ENCODE data around the gene PLXNA2.

The PLXNA2 gene

DNA sequence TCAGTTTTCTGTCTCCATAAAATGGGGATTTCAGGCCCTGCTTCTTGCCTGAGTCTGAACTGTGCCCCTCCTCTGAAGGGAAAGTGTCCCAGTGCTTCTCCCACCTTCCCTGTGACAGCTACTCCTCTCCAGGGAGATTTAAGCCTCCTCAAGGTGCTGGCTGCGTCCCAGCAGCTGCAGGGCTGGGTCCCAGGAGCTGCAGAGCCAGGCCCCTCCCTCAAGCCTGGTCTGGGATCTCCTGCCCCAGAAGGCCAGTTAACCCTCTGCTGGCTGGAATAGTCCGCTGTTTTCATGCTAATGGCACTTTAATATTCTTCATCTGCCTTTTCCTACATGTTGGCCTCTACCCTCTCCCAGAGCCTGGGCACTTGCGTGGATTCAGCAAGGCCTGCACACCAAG lies 99.0 kb downstream of the PLXNA2 start:
- no peaks in the 10 kb centered on the region for H3K36me3 Mint-ChIP-seq (ENCODE audit: low read depth)
- no peaks in the 10 kb centered on the region for H3K27me3 Mint-ChIP-seq (ENCODE audit: low read depth)
- H3K4me3 Mint-ChIP-seq: no peak overlapping the region
- H3K4me1 Mint-ChIP-seq (ENCODE audit: low read depth): no peaks in the 10 kb centered on the region
- no peaks in the 10 kb centered on the region for H3K9me3 Mint-ChIP-seq
- no peak overlapping the region for H3K27ac Mint-ChIP-seq

DNA sequence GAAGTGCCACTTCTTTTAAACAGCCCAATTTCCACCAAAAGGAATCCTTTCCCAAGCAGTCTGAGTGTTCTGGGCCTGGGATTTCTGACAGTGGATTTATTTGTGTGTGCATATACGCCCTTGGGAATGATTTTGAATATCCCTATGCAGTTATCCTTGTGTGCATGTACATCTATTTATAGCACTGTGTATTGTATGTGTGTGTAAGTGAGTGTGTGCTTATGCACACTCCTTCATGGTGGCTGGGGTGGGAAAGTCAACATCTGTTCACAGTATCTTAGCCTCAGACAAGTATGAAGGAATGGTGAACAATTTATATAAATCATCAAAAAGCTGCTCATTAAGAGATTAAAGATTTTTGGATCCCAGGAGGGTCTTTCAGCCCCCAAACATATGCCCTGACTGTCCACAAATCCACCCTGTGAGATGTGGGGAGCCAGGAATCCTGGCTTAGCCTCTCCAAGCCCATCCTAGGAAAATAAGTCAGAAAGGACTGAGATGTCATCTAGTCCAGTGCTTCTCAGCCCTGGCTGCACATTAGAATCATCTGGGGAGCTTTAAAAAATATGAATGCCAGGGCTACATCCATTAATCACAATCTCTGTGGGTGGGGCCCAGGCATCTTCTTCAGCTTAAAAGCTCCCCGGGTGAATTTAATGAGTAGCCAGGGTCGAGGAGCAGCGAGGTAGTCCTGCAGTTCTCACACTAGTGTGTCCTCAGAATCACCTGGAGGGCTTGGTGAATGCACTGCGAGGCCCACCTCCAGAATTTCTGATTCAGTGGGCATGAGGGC lies 101.4 kb downstream of the PLXNA2 start:
- no peaks in the 10 kb centered on the region for H3K36me3 Mint-ChIP-seq (ENCODE audit: low read depth)
- H3K9me3 Mint-ChIP-seq: no peaks in the 10 kb centered on the region
- no peak overlapping the region for H3K4me3 Mint-ChIP-seq
- no peaks in the 10 kb centered on the region for H3K4me1 Mint-ChIP-seq (ENCODE audit: low read depth)
- H3K27me3 Mint-ChIP-seq (ENCODE audit: low read depth): no peaks in the 10 kb centered on the region
- no peak overlapping the region for H3K27ac Mint-ChIP-seq

DNA sequence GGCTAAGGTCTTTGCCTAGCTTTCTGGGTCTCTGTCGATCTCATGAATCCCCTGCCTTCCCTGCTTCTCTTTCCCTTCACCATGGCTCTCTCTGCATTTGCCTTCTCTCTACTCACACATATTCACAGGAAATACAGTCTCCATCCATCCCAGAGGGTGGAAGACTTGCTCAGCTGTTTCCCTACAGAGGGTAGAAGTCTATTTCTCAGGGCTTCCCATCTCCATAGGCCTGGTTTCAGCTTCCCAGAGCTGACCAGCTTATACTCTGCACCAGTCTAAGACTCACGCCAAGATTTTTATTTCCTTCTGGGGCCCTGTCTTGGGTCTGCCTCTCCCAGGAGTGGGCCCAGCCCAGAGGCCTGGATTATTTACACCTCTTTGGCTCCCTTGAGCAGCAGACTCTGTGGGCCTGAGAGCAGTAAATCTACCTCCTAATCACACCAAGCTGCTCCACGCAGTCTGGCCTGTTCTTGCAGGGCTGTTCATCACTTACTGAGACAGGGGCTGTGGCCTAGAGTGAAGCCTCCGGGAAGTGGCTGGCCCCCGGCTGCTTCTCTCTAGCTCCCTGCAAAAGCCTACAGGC lies 102.5 kb downstream of the PLXNA2 start:
- Mint-ChIP-seq H3K4me3 (no peak overlapping the region), H3K9me3 (no peaks in the 10 kb centered on the region), H3K27me3 (ENCODE audit: low read depth) (no peaks in the 10 kb centered on the region)

DNA sequence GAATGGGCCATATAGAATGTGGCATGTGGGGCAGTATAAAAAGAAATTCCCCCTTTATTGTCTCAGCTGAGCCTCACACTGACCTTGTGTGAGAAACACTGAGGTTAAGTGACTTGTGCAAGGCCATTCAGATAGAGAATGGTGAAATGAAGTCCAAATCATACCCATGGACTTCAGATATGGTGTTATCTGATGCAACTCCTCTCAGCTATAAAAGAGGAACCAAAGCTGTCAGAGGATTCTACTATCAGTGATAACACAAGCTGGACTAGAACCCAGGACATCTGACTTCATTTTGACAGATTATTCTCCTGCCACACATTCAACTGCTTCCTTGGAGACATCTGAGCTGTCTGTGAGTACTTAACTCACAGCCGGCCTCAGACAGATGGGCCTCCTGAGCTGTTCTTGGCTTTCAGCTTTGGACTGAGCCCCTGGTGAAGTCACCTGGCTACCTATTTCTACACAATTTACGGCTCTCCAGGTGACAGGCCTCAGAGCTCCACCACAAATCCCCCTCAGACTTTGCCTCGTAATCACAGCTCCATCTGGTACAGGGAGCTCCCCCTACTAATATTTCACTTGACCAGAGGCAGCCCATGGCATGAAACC lies 104.6 kb downstream of the PLXNA2 start:
- Mint-ChIP-seq H3K36me3 (ENCODE audit: low read depth) (no peaks in the 10 kb centered on the region), H3K9me3 (no peaks in the 10 kb centered on the region), H3K27ac (no peak overlapping the region), H3K27me3 (ENCODE audit: low read depth) (no peaks in the 10 kb centered on the region), H3K4me1 (ENCODE audit: low read depth) (no peaks in the 10 kb centered on the region), H3K4me3 (no peak overlapping the region)

More for the DNA sequence above, 102.5 kb downstream of the PLXNA2 start:
- Mint-ChIP-seq H3K36me3 (ENCODE audit: low read depth) (no peaks in the 10 kb centered on the region), H3K4me1 (ENCODE audit: low read depth) (no peaks in the 10 kb centered on the region), H3K27ac (no peak overlapping the region)

DNA sequence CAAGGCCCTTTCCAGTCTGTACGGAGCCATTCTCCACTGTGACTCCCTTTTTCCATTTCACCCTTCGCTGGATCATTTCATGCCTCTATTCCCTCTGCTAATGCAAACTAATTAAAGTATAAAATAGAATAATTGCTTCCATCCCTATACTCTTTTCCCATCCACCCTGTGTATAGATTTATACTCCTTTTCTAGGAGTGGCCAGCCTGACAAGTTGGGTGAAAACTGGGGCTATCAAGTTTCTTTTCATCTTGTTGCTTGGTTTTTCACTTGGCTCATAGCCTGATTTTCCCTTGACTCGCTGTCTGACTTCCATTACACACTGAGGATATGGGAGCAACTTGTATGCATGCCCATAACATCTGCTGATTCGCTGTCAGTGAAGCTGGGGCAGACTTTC lies 107.0 kb downstream of the PLXNA2 start:
- no peak overlapping the region for H3K4me3 Mint-ChIP-seq
- H3K36me3 Mint-ChIP-seq (ENCODE audit: low read depth): no peaks in the 10 kb centered on the region
- H3K9me3 Mint-ChIP-seq: no peaks in the 10 kb centered on the region
- H3K27ac Mint-ChIP-seq: no peak overlapping the region
- H3K27me3 Mint-ChIP-seq (ENCODE audit: low read depth): peaks cover 2% of the 10 kb centered on the region
- no peaks in the 10 kb centered on the region for H3K4me1 Mint-ChIP-seq (ENCODE audit: low read depth)

DNA sequence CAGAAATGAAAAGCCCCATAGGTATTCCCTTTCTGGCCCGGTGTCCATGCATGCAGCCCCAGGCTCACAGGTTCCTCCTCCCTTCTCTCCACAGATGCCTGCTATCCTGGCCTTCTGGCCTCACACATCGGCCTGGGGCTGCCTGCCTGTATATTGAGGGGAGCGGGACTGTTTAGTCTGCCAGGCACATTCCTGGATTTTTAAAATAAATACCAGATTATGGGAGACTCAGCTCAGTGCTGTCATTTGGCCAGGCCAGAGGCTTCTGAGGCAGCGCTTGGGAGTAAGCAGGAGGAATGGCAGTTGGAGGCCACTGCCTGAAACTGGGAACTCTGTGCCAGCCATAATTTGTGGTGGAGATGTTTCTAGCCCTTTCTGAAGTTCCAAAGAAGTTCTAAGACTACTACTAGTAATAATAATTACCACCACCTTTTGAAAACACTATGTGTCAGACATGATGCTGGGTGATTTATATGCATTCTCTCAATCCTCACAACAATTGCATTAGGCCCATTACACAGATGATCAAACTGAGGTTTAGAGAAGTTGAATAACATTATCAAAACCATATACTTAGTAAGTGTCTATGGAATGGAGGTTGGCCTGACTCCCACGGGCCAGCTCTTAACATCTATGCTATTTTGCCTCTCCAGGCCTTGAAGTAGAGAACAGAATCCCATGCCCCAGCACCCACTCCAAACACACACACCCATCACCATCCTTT lies 107.6 kb downstream of the PLXNA2 start:
- H3K9me3 Mint-ChIP-seq: no peaks in the 10 kb centered on the region
- H3K36me3 Mint-ChIP-seq (ENCODE audit: low read depth): no peaks in the 10 kb centered on the region
- H3K4me1 Mint-ChIP-seq (ENCODE audit: low read depth): no peaks in the 10 kb centered on the region
- H3K27me3 Mint-ChIP-seq (ENCODE audit: low read depth): peaks cover 8% of the 10 kb centered on the region
- no peak overlapping the region for H3K4me3 Mint-ChIP-seq
- no peak overlapping the region for H3K27ac Mint-ChIP-seq

DNA sequence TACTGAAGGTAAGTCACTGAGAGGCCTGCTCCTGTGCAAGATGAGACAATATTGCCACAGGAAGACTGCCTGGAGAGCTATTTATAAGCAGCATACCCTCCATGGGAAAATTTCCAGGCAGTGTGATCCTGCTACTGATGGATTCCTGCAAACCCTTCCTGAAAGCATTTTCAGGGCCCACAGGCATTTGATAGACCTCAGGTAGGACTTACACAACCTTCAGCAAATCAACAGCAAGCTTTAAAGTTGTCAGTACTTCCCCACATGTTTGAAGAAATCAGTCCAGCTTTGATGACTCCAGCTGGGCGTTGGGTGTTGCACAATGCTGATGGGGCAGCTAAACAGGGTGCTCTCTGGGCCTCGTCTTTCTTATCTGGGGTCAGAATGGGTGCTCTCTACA lies 108.8 kb downstream of the PLXNA2 start:
- H3K27me3 Mint-ChIP-seq (ENCODE audit: low read depth): peaks cover 16% of the 10 kb centered on the region
- no peaks in the 10 kb centered on the region for H3K36me3 Mint-ChIP-seq (ENCODE audit: low read depth)
- H3K4me3 Mint-ChIP-seq: no peak overlapping the region
- no peak overlapping the region for H3K27ac Mint-ChIP-seq
- H3K9me3 Mint-ChIP-seq: no peaks in the 10 kb centered on the region
- no peaks in the 10 kb centered on the region for H3K4me1 Mint-ChIP-seq (ENCODE audit: low read depth)

DNA sequence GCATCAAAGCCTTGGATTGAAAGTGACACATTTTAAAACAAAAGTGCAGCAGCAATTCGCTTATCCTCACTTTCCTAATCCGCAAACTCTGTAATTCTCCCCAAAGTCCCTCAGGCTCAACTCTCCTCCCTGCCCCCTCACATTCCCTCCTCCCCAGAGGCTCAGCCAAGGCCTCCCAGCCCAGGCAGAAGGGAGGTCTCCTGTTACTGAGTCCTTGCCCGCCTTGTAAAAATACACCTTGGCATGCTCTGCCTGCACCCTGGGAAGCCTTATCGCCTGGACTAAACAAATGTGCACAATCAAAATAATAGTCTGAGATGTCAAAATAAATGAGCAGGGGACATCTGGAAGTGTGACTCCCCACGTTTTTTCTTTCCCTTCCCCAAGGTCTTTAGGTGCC lies 109.7 kb downstream of the PLXNA2 start:
- Mint-ChIP-seq H3K4me3 (no peak overlapping the region), H3K4me1 (ENCODE audit: low read depth) (no peaks in the 10 kb centered on the region), H3K27ac (no peak overlapping the region), H3K36me3 (ENCODE audit: low read depth) (no peaks in the 10 kb centered on the region), H3K9me3 (no peaks in the 10 kb centered on the region), H3K27me3 (ENCODE audit: low read depth) (peaks cover 25% of the 10 kb centered on the region)

DNA sequence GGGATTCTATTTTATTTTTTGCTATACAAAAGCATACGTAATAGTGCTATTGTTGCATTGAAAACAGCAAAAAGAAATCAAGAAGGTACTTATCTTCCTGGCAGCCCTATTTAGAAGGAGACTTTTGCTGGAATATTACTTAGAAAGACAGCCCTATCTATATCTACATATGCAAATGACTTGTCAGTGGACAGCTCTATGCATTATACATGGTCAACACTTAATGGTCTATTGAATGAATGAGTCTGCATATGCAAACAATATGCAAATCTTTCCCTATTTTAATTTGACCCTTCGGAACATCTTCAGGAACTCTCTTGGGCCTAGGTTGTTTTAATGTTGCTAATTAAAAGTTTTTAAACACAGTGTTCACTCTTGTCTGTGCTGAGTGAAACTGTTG lies 110.8 kb downstream of the PLXNA2 start:
- no peak overlapping the region for H3K27ac Mint-ChIP-seq
- no peaks in the 10 kb centered on the region for H3K9me3 Mint-ChIP-seq
- no peaks in the 10 kb centered on the region for H3K4me1 Mint-ChIP-seq (ENCODE audit: low read depth)
- no peak overlapping the region for H3K4me3 Mint-ChIP-seq
- no peaks in the 10 kb centered on the region for H3K36me3 Mint-ChIP-seq (ENCODE audit: low read depth)
- peaks cover 33% of the 10 kb centered on the region for H3K27me3 Mint-ChIP-seq (ENCODE audit: low read depth)

DNA sequence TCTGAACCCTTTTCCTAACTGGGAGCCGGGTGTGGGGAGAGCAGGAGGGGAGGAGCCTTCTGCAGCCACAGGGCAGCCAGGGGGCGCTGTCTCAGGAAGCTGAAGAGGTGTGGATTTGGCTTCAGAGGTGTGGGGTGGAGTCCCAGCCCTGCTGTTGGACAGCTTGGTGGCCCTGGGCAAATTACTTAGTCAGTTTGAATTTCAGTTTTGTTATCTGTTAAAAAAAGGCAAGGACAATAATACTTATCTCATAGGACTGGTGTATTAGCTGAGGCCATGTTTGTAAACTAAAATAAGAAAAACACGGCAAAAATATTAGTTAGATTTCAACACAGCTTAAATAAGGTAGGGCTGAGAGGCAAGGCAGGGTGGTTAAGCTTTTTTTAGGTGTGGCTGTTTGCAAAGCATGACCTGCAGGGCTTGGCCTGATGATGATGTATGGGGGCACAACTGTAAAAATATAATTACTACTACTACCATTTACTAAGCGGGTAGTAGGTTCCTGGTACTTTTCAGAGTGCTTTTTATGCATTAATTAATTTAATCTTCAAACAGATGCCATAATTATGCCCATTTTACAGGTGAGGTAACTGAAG lies 111.8 kb downstream of the PLXNA2 start:
- H3K4me3 Mint-ChIP-seq: no peak overlapping the region
- no peaks in the 10 kb centered on the region for H3K9me3 Mint-ChIP-seq
- H3K36me3 Mint-ChIP-seq (ENCODE audit: low read depth): no peaks in the 10 kb centered on the region
- no peaks in the 10 kb centered on the region for H3K4me1 Mint-ChIP-seq (ENCODE audit: low read depth)
- no peak overlapping the region for H3K27ac Mint-ChIP-seq
- peaks cover 33% of the 10 kb centered on the region for H3K27me3 Mint-ChIP-seq (ENCODE audit: low read depth)

DNA sequence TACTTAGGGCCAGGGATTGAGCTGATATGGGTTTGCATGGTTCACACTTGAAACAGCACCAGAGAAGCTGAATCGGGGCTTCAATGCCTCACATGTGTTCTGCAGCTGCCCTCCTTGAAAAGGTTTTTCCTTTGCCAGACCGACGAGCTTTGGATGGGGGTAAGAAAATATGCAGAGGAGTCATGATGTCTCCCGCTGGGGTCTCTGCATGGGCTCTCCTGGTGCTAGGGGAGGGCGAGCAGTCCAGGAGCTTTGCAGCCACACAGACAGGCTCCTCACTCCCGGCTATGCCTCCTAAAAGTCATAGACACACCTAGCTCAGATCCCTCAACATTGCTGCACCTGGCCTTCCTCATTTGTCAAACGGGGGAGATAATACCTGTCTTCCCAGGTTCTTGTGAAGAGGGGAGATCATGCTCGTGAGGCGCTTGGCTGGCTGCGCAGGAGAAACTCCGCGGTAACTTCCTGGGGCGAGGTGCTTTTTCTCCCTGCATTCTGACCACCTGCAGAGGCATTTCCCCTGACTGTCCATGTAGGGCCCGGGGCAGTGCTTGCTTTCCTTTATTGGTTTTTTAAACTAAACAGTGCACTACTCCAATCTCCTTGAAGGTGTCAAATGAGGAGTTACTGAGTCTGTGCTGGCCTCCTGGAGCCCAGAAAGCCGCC lies 112.4 kb downstream of the PLXNA2 start:
- H3K4me1 Mint-ChIP-seq (ENCODE audit: low read depth): no peaks in the 10 kb centered on the region
- H3K4me3 Mint-ChIP-seq: no peak overlapping the region
- no peaks in the 10 kb centered on the region for H3K36me3 Mint-ChIP-seq (ENCODE audit: low read depth)
- H3K27ac Mint-ChIP-seq: no peak overlapping the region
- peaks cover 33% of the 10 kb centered on the region for H3K27me3 Mint-ChIP-seq (ENCODE audit: low read depth)
- no peaks in the 10 kb centered on the region for H3K9me3 Mint-ChIP-seq

DNA sequence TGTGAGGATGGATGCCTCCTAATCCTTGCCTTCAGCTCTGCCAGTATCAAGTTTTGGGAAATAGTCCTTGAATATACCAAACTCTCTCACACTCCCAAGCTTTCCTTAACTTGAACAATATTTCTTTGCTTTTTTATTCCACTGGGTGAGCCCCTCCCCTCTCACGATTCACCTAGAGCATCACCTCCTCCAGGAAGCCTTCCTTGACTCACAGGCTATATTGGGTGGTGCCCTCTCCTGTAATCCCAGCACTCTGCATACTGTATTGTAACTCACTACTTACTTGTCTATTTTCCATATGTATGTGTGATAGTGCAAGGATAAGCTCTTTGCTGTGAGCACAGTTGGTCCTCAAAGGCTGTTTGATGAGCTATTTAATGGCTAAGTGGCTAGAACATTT lies 114.7 kb downstream of the PLXNA2 start:
- Mint-ChIP-seq H3K4me1 (ENCODE audit: low read depth) (no peaks in the 10 kb centered on the region), H3K27ac (no peak overlapping the region), H3K9me3 (no peaks in the 10 kb centered on the region), H3K36me3 (ENCODE audit: low read depth) (no peaks in the 10 kb centered on the region), H3K4me3 (no peak overlapping the region), H3K27me3 (ENCODE audit: low read depth) (peaks cover 33% of the 10 kb centered on the region)

DNA sequence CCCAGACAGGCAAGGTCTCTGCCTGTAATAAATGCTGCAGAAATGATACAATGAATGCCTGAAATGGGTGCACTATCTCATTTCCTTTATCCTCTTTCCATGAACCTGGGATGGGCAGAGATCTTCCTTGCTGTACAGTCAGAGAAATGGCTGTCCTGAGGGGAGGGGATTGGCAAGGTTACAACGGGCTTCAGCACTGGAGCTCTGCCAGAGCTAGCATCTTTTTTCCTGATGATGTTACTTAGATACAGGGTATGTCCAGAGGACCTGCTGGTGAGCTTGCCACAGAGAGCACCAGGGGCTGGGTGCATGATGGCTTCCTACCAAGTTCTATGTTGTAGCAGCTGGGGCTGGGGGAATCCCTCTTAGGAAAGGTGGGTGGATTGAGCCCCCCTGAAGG lies 115.1 kb downstream of the PLXNA2 start:
- Mint-ChIP-seq H3K27ac (no peak overlapping the region), H3K36me3 (ENCODE audit: low read depth) (no peaks in the 10 kb centered on the region), H3K27me3 (ENCODE audit: low read depth) (peaks cover 33% of the 10 kb centered on the region), H3K9me3 (no peaks in the 10 kb centered on the region), H3K4me1 (ENCODE audit: low read depth) (no peaks in the 10 kb centered on the region), H3K4me3 (no peak overlapping the region)

Measured in T-helper 1 cell treated with Interleukin-12 subunit alpha and Interleukin-12 subunit beta and Interleukin-4 antibody, amounts not matched to agents 30 μg/mL and 1 μg/mL, for 36 hours (primary cell).